ENCODE measurements around the gene WNT10A.

- TF ChIP-seq CTCF (IDR thresholded peaks at IDR 0.05) (no peak), ZFX (IDR thresholded peaks at IDR 0.05; ENCODE audit: borderline replicate concordance) (no peak)
These were observed 9.0 kb upstream of the WNT10A start for GRCh38 chr2:218871345-218872302.

Data from 22Rv1 (cell line).